ENCODE results near the gene ENKUR. TPM values are rescaled to one million over a fixed set of nuclear protein-coding genes. Genes with fewer than 3 reads are reported as not detected.

The ENKUR gene
- total and polyA plus RNA-seq, 7 experiments from 2014 or later, result 0.19 TPM; not detected in 6

GRCh38 chr10:24963521-24964041 is 52.4 kb downstream of the ENKUR start:
- H3K4me3 Mint-ChIP-seq, result no peak overlapping the region
- DNase-seq, result no peak

DNA sequence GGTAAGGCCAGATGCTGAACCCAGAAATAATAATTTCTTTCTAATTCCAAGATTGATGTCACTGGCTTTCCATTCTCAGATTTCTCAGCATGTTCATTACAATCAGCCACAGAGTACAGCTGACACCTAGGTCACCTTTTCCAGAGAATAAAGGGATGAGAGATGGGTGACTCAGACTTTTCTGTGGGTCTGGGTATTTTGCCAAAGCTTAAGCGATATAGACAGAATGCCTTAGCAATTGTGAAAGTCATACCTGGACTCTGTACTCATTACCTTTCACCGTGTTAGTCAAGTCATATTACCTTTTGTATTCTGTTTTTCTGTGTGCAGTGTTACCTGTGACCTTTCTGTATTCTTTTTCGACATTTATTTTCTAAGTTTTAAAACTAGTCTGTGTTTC is 53.0 kb downstream of the ENKUR start:
- H3K27me3 ChIP-seq (ENCODE audit: control insufficient read depth in 2 of 2, insufficient read depth in 2 of 2, low read length in 2 of 2), result no peaks in the 10 kb centered on the region
- Mint-ChIP-seq H3K27ac (no peak overlapping the region), H3K27me3 (peaks cover 0 to 6% (median 0%) of the 10 kb centered on the region in 5 donors), H3K9me3 (no peaks in the 10 kb centered on the region), H3K4me3 (no peak overlapping the region), H3K4me1 (peaks cover 0 to 3% (median 0%) of the 10 kb centered on the region in 7 donors), H3K36me3 (peaks cover 0 to 3% (median 0%) of the 10 kb centered on the region in 5 donors)
- DNase-seq, result no peak
- intact Hi-C loops (cut with micrococcal nuclease), result no loop called here
- no peaks in the 10 kb centered on the region for H3K36me3 ChIP-seq (ENCODE audit: control insufficient read depth in 2 of 3, insufficient read depth in 3 of 3, low read length in 3 of 3)
- no peak overlapping the region for H3K27ac ChIP-seq (ENCODE audit: low read depth, low read length)
- H3K9me3 ChIP-seq (ENCODE audit: control insufficient read depth in 2 of 3, low read length in 3 of 3), result no peaks in the 10 kb centered on the region
- POLR2A ChIA-PET, result no interaction called here
- CTCF ChIA-PET, result no interaction called here
- no peaks in the 10 kb centered on the region for H3K4me1 ChIP-seq (ENCODE audit: control insufficient read depth in 2 of 2, insufficient read depth in 2 of 2, low read length in 2 of 2)
- H3K4me3 ChIP-seq (ENCODE audit: low read length), result no peak overlapping the region
- no peak for ATAC-seq

More at GRCh38 chr10:24963521-24964041, 52.4 kb downstream of the ENKUR start:
- H3K27ac Mint-ChIP-seq, result no peak overlapping the region
- H3K36me3 ChIP-seq (ENCODE audit: control insufficient read depth in 2 of 3, insufficient read depth in 3 of 3, low read length in 3 of 3), result no peaks in the 10 kb centered on the region
- H3K27me3 Mint-ChIP-seq, result peaks cover 0 to 6% (median 0%) of the 10 kb centered on the region in 5 donors
- intact Hi-C loops (cut with micrococcal nuclease), result no loop called here
- no peaks in the 10 kb centered on the region for H3K9me3 ChIP-seq (ENCODE audit: control insufficient read depth in 2 of 3, low read length in 3 of 3)
- no peaks in the 10 kb centered on the region for H3K9me3 Mint-ChIP-seq
- peaks cover 0 to 3% (median 0%) of the 10 kb centered on the region in 7 donors for H3K4me1 Mint-ChIP-seq
- H3K36me3 Mint-ChIP-seq, result peaks cover 0 to 3% (median 0%) of the 10 kb centered on the region in 5 donors
- no peak overlapping the region for H3K27ac ChIP-seq (ENCODE audit: low read depth, low read length)
- ChIA-PET CTCF (no interaction called here), POLR2A (interaction anchor here (0.6 kb wide), 1 partner anchor 234 kb away, joined by 3 read pairs; no protein-coding TSS in a partner anchor)
- H3K4me3 ChIP-seq (ENCODE audit: low read length), result no peak overlapping the region
- ATAC-seq, result no peak
- no peaks in the 10 kb centered on the region for H3K4me1 ChIP-seq (ENCODE audit: control insufficient read depth in 2 of 2, insufficient read depth in 2 of 2, low read length in 2 of 2)
- no peaks in the 10 kb centered on the region for H3K27me3 ChIP-seq (ENCODE audit: control insufficient read depth in 2 of 2, insufficient read depth in 2 of 2, low read length in 2 of 2)

GRCh38 chr10:24961582-24961981 is 54.4 kb downstream of the ENKUR start:
- no peak overlapping the region for H3K27ac ChIP-seq (ENCODE audit: low read depth, low read length)
- no peaks in the 10 kb centered on the region for H3K4me1 ChIP-seq (ENCODE audit: control insufficient read depth in 2 of 2, insufficient read depth in 2 of 2, low read length in 2 of 2)
- intact Hi-C loops (cut with micrococcal nuclease), result no loop called here
- Mint-ChIP-seq H3K4me3 (no peak overlapping the region), H3K9me3 (no peaks in the 10 kb centered on the region), H3K27me3 (peaks cover 0 to 6% (median 0%) of the 10 kb centered on the region in 5 donors), H3K27ac (no peak overlapping the region), H3K4me1 (peaks cover 0 to 3% (median 0%) of the 10 kb centered on the region in 7 donors), H3K36me3 (peaks cover 0 to 3% (median 0%) of the 10 kb centered on the region in 5 donors)
- no peaks in the 10 kb centered on the region for H3K9me3 ChIP-seq (ENCODE audit: control insufficient read depth in 2 of 3, low read length in 3 of 3)
- ChIA-PET CTCF (interaction anchor here (0.6 kb wide), 1 partner anchor 58 kb away, joined by 3 read pairs; no protein-coding TSS in a partner anchor), POLR2A (no interaction called here)
- no peaks in the 10 kb centered on the region for H3K36me3 ChIP-seq (ENCODE audit: control insufficient read depth in 2 of 3, insufficient read depth in 3 of 3, low read length in 3 of 3)
- no peak for DNase-seq
- H3K27me3 ChIP-seq (ENCODE audit: control insufficient read depth in 2 of 2, insufficient read depth in 2 of 2, low read length in 2 of 2), result no peaks in the 10 kb centered on the region
- ATAC-seq, result no peak
- H3K4me3 ChIP-seq (ENCODE audit: low read length), result no peak overlapping the region

DNA sequence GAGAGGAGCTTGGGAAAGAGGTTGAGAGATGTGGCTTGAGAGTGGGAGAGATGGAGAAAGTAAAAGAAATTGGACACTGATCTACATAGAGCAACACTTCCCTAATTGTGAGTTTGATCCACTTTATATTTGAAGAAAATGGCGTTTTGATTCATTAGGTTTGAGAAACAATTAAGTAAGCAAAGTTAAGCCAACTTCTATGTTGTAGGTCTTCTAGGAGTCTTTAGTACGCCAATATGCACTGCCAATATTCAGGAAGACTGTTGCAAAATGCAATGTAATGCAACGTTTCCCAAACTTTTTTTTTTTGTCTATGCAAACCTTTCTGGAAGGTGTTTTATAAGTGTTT is 56.6 kb downstream of the ENKUR start:
- peaks cover 0 to under 1% (median 0%) of the 10 kb centered on the region in 7 donors for H3K4me1 Mint-ChIP-seq
- H3K27me3 Mint-ChIP-seq, result peaks cover 0 to 3% (median 0%) of the 10 kb centered on the region in 5 donors
- CTCF ChIA-PET, result no interaction called here
- POLR2A ChIA-PET, result interaction anchor here (0.5 kb wide), 1 partner anchor 11 kb away, joined by 3 read pairs; no protein-coding TSS in a partner anchor
- H3K9me3 ChIP-seq (ENCODE audit: control insufficient read depth in 2 of 3, low read length in 3 of 3), result no peaks in the 10 kb centered on the region
- no peaks in the 10 kb centered on the region for H3K4me1 ChIP-seq (ENCODE audit: control insufficient read depth in 2 of 2, insufficient read depth in 2 of 2, low read length in 2 of 2)
- H3K27me3 ChIP-seq (ENCODE audit: control insufficient read depth in 2 of 2, insufficient read depth in 2 of 2, low read length in 2 of 2), result no peaks in the 10 kb centered on the region
- H3K4me3 Mint-ChIP-seq, result no peak overlapping the region
- ATAC-seq (no peak), DNase-seq (no peak)
- no peak overlapping the region for H3K4me3 ChIP-seq (ENCODE audit: low read length)
- H3K36me3 Mint-ChIP-seq, result no peaks in the 10 kb centered on the region
- intact Hi-C loops (cut with micrococcal nuclease), result no loop called here
- H3K27ac Mint-ChIP-seq, result no peak overlapping the region
- H3K27ac ChIP-seq (ENCODE audit: low read depth, low read length), result no peak overlapping the region
- no peaks in the 10 kb centered on the region for H3K9me3 Mint-ChIP-seq
- no peaks in the 10 kb centered on the region for H3K36me3 ChIP-seq (ENCODE audit: control insufficient read depth in 2 of 3, insufficient read depth in 3 of 3, low read length in 3 of 3)

DNA sequence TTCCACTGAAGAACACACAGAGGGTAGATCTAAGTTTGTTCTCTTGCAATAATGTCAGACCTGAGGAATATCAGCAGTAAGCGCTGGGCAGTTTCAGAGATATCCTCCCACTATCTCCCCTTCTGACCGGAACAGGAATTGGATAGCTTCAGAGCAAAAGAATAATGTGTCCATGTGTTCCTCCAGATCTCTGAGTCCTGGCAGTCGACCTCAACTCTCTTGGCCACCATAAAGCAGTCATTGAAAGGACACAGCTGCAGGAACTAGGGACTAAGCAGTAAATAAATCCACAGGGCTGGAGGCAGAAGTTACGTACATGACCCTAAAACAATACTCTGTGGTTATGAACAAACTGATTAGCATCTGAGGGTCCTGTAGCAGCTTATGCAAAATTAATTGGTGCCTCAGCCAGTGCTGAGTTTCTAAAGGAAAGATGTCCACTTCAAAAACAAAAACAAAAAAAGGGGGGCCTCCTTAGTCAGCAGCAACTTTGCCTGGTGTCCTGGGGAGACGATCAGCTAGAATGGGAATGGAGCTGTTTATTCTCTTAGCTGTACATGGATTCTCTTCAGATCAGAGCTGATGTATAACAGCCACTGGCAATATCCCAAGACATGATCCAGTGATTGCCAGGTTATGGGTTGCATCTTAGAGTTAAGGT is 57.1 kb downstream of the ENKUR start:
- Mint-ChIP-seq H3K9me3 (no peaks in the 10 kb centered on the region), H3K4me1 (peaks cover 0 to 6% (median 0%) of the 10 kb centered on the region in 7 donors), H3K4me3 (no peak overlapping the region), H3K36me3 (no peaks in the 10 kb centered on the region), H3K27ac (no peak overlapping the region), H3K27me3 (peaks cover 0 to 3% (median 0%) of the 10 kb centered on the region in 5 donors)
- Histone ChIP-seq H3K4me3 (ENCODE audit: low read length) (no peak overlapping the region), H3K27me3 (ENCODE audit: control insufficient read depth in 2 of 2, insufficient read depth in 2 of 2, low read length in 2 of 2) (no peaks in the 10 kb centered on the region), H3K4me1 (ENCODE audit: control insufficient read depth in 2 of 2, insufficient read depth in 2 of 2, low read length in 2 of 2) (no peaks in the 10 kb centered on the region), H3K36me3 (ENCODE audit: control insufficient read depth in 2 of 3, insufficient read depth in 3 of 3, low read length in 3 of 3) (no peaks in the 10 kb centered on the region), H3K9me3 (ENCODE audit: control insufficient read depth in 2 of 3, low read length in 3 of 3) (no peaks in the 10 kb centered on the region), H3K27ac (ENCODE audit: low read depth, low read length) (no peak overlapping the region)
- CTCF ChIA-PET, result no interaction called here
- intact Hi-C loops (cut with micrococcal nuclease), result no loop called here
- ATAC-seq (no peak), DNase-seq (no peak)
- POLR2A ChIA-PET, result interaction anchor here (0.5 kb wide), 1 partner anchor 11 kb away, joined by 3 read pairs; no protein-coding TSS in a partner anchor

DNA sequence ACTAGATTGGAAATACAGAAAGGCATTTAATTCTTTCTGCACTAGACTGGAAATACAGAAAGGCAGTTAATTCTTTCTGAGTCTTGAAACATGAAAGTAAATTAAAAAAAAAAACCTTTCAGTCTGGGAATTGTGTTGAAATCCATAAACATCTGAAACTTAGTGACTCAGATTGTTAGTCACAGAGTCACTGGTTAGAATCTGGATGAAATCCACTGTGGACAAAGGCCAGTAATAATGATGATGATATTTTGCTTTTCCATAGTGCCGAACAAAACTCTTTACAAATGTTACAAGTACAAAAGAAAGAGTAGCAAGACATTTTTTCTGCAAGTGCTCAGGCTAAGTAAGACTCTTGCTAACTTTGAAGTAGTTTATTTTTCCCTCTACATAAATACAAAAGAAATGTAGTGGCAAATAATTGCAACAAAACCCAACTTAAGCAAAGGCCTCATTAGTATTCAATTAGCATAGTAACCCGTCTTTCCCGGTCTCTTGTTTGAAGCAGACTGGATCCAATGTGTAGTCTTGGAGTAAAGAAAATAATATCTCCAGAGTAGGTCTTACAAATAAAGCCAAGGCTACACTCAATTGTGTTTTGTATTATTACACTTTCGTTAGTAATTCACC is 57.8 kb downstream of the ENKUR start:
- Mint-ChIP-seq H3K9me3 (no peaks in the 10 kb centered on the region), H3K27ac (no peak overlapping the region), H3K4me1 (peaks cover 0 to 12% (median 4%) of the 10 kb centered on the region in 7 donors), H3K4me3 (no peak overlapping the region), H3K36me3 (no peaks in the 10 kb centered on the region), H3K27me3 (peaks cover 0 to 3% (median 0%) of the 10 kb centered on the region in 5 donors)
- Histone ChIP-seq H3K27ac (ENCODE audit: low read depth, low read length) (no peak overlapping the region), H3K27me3 (ENCODE audit: control insufficient read depth in 2 of 2, insufficient read depth in 2 of 2, low read length in 2 of 2) (no peaks in the 10 kb centered on the region), H3K4me3 (ENCODE audit: low read length) (no peak overlapping the region), H3K9me3 (ENCODE audit: control insufficient read depth in 2 of 3, low read length in 3 of 3) (no peaks in the 10 kb centered on the region), H3K36me3 (ENCODE audit: control insufficient read depth in 2 of 3, insufficient read depth in 3 of 3, low read length in 3 of 3) (no peaks in the 10 kb centered on the region), H3K4me1 (ENCODE audit: control insufficient read depth in 2 of 2, insufficient read depth in 2 of 2, low read length in 2 of 2) (peaks cover under 1 to 2% of the 10 kb centered on the region in 2 donors)
- ChIA-PET CTCF (no interaction called here), POLR2A (no interaction called here)
- DNase-seq, result no peak
- intact Hi-C loops (cut with micrococcal nuclease), result no loop called here
- no peak for ATAC-seq

All from naive thymus-derived CD4-positive, alpha-beta T cell (primary cell).